Measurements from ENCODE around the gene PRMT9. TPM values are rescaled to one million over a fixed set of nuclear protein-coding genes. Genes with fewer than 3 reads are reported as not detected.

Gene PRMT9
- polyA plus RNA-seq, 1 donor (not counting 4 experiments of a cell fraction or from before 2014, with no cell fraction given), result 10.4 TPM

DNA sequence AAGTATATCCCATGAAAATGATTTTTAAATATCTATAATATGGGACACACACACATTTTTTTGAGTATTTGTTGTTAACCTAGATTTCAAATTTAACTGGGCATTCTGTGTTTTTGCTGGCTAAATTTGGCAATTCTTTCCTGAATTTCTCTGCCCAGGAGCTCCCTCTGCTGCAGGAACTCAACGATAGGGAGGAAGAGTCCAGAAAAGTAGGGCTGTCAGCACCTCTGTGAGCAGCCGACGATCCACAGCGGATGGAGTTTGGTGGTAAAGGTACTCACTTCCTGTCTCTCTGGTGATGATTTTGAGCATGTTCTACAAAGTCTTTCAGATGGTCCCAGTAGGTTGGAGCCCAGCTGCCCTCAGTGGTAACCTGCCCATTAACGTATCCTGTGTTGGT, 89.9 kb downstream of the PRMT9 start:
- no peak for FAIRE-seq
- Histone ChIP-seq H4K20me1 (ENCODE audit: control insufficient read depth, extremely low read depth, insufficient read depth, low read length) (no peaks in the 10 kb centered on the region), H2AFZ (ENCODE audit: control insufficient read depth, low read length) (no peak overlapping the region), H3K9me1 (ENCODE audit: control insufficient read depth, extremely low read depth, insufficient read depth, low read length) (no peaks in the 10 kb centered on the region), H3K4me2 (ENCODE audit: control insufficient read depth, extremely low read depth, insufficient read depth, low read depth, low read length) (no peak overlapping the region), H3K9me3 (ENCODE audit: control insufficient read depth, low read depth, low read length) (no peaks in the 10 kb centered on the region), H3K27ac (ENCODE audit: control insufficient read depth, insufficient read depth, low read length) (no peak overlapping the region), H3K79me2 (ENCODE audit: control insufficient read depth, insufficient read depth, low read length) (no peaks in the 10 kb centered on the region), H3K36me3 (ENCODE audit: control insufficient read depth in 2 of 2, extremely low read depth in 1 of 2, insufficient read depth in 2 of 2, low read length in 2 of 2) (no peaks in the 10 kb centered on the region), H3K9ac (ENCODE audit: control insufficient read depth, extremely low read depth, insufficient read depth, low read length) (no peak overlapping the region), H3K4me3 (ENCODE audit: control insufficient read depth in 2 of 3, extremely low read depth in 1 of 3, insufficient read depth in 2 of 3, low read depth in 1 of 3, low read length in 3 of 3) (no peak overlapping the region), H3K4me1 (ENCODE audit: control insufficient read depth, extremely low read depth, insufficient read depth, low read length) (peaks cover 10% of the 10 kb centered on the region), H3K27me3 (ENCODE audit: control insufficient read depth, extremely low read depth, insufficient read depth, low read length) (no peaks in the 10 kb centered on the region)
- DNase-seq (ENCODE audit: low read depth, low spot score), result no peak
- TF ChIP-seq, protein P1, sequence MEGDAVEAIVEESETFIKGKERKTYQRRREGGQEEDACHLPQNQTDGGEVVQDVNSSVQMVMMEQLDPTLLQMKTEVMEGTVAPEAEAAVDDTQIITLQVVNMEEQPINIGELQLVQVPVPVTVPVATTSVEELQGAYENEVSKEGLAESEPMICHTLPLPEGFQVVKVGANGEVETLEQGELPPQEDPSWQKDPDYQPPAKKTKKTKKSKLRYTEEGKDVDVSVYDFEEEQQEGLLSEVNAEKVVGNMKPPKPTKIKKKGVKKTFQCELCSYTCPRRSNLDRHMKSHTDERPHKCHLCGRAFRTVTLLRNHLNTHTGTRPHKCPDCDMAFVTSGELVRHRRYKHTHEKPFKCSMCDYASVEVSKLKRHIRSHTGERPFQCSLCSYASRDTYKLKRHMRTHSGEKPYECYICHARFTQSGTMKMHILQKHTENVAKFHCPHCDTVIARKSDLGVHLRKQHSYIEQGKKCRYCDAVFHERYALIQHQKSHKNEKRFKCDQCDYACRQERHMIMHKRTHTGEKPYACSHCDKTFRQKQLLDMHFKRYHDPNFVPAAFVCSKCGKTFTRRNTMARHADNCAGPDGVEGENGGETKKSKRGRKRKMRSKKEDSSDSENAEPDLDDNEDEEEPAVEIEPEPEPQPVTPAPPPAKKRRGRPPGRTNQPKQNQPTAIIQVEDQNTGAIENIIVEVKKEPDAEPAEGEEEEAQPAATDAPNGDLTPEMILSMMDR (optimal IDR thresholded peaks at IDR 0.05 in 1 of 3, IDR thresholded peaks at IDR 0.05 in 1 of 3, conservative IDR thresholded peaks at IDR 0.05 in 1 of 3; ENCODE audit: extremely low read depth in 1 of 3, insufficient read depth in 2 of 3, low read length in 3 of 3), result no peak
- TF ChIP-seq EZH2 (IDR thresholded peaks at IDR 0.05; ENCODE audit: low read length), result no peak
- dilution Hi-C loops (cut with MboI; ENCODE audit: extremely low pct_ligation_motif_present, low sequenced_read_pairs), result no loop called here

DNA sequence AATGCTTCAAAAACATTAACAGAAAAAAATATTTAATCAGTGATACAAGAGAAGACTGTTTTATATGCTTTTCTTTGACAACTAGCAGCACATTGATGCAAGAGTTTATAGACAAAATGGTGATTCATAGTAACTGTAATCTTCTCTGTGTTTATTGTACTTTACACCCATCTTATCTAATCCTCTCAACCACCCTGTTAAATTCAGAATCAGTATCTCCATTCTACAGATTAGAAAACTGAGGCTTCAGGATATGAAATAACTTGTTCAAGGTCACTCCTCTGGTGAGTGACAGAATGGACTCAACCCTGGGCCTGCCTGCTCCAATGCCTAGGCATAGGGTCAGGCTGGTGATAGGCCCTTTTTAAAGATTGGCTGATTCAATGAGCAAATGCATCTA, 92.9 kb downstream of the PRMT9 start:
- no peaks in the 10 kb centered on the region for H3K79me2 ChIP-seq (ENCODE audit: control insufficient read depth, insufficient read depth, low read length)
- H3K4me2 ChIP-seq (ENCODE audit: control insufficient read depth, extremely low read depth, insufficient read depth, low read depth, low read length), result no peak overlapping the region
- DNase-seq (ENCODE audit: low read depth, low spot score) (no peak), FAIRE-seq (no peak)
- no peaks in the 10 kb centered on the region for H3K9me1 ChIP-seq (ENCODE audit: control insufficient read depth, extremely low read depth, insufficient read depth, low read length)
- no peak overlapping the region for H3K27ac ChIP-seq (ENCODE audit: control insufficient read depth, insufficient read depth, low read length)
- no peak overlapping the region for H3K9ac ChIP-seq (ENCODE audit: control insufficient read depth, extremely low read depth, insufficient read depth, low read length)
- H3K9me3 ChIP-seq (ENCODE audit: control insufficient read depth, low read depth, low read length), result no peaks in the 10 kb centered on the region
- no peak overlapping the region for H3K4me3 ChIP-seq (ENCODE audit: control insufficient read depth in 2 of 3, extremely low read depth in 1 of 3, insufficient read depth in 2 of 3, low read depth in 1 of 3, low read length in 3 of 3)
- dilution Hi-C loops (cut with MboI; ENCODE audit: extremely low pct_ligation_motif_present, low sequenced_read_pairs), result no loop called here
- H3K4me1 ChIP-seq (ENCODE audit: control insufficient read depth, extremely low read depth, insufficient read depth, low read length), result no peaks in the 10 kb centered on the region
- TF ChIP-seq EZH2 (IDR thresholded peaks at IDR 0.05; ENCODE audit: low read length), result no peak
- TF ChIP-seq, protein P1 (optimal IDR thresholded peaks at IDR 0.05 in 1 of 3, IDR thresholded peaks at IDR 0.05 in 1 of 3, conservative IDR thresholded peaks at IDR 0.05 in 1 of 3; ENCODE audit: extremely low read depth in 1 of 3, insufficient read depth in 2 of 3, low read length in 3 of 3), result no peak
- no peak overlapping the region for H2AFZ ChIP-seq (ENCODE audit: control insufficient read depth, low read length)
- no peaks in the 10 kb centered on the region for H4K20me1 ChIP-seq (ENCODE audit: control insufficient read depth, extremely low read depth, insufficient read depth, low read length)
- H3K27me3 ChIP-seq (ENCODE audit: control insufficient read depth, extremely low read depth, insufficient read depth, low read length), result no peaks in the 10 kb centered on the region
- no peaks in the 10 kb centered on the region for H3K36me3 ChIP-seq (ENCODE audit: control insufficient read depth in 2 of 2, extremely low read depth in 1 of 2, insufficient read depth in 2 of 2, low read length in 2 of 2)

All from keratinocyte (primary cell).